GM18873 (cell line): ENCODE data around the gene ARSI.

Experiments
- ATAC-seq: cut with Tn5 transposase; IDR thresholded peaks from one replicate; pipeline ENCODE4 v1.9.1; 2021; ENCODE audit warnings: mild to moderate bottlenecking, moderate library complexity, moderate number of reproducible peaks; ENCODE audit not compliant: unreplicated experiment, low FRiP score

Gene ARSI

GRCh38 chr5:150309886-150310239 is 7.2 kb upstream of the ARSI start:
- ATAC-seq = no peak

DNA sequence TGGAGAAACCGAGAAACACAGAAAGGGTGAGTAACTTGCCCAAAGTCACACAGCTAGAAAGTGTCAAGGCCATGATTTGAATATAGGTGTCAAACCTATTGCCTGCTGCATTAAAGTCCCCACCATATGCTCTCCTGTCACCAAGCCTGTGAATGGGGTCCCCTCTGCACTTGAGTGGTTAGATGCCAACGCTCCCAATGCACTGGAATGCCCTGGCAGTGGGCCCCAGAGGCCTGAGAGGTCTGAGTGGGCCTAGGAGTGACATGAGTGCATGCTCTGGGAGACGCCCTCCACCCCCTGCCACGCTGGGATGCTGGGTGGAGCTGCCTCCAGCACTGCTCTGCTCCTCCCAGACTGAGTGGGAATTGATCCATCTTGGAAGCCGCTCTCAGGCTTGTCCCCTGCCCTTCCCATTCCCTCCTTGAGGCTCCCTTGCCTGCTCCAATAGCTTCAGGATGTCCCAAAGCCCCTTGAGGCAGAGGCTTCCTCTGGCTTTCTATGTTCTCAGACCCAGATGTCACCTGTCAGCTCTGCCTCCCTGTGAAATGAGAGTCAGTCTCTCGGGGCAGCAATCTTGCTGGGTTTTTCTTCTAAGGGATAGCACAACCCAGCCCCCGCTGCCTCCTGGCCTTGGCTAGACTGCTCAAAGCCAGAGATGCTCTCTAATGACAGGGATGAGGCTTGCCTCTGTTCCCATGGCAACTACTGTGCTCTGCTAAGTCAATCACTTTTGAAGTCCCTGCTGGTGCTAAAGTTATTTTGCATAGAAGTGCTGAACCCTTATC is 6.6 kb upstream of the ARSI start:
- no peak for ATAC-seq

DNA sequence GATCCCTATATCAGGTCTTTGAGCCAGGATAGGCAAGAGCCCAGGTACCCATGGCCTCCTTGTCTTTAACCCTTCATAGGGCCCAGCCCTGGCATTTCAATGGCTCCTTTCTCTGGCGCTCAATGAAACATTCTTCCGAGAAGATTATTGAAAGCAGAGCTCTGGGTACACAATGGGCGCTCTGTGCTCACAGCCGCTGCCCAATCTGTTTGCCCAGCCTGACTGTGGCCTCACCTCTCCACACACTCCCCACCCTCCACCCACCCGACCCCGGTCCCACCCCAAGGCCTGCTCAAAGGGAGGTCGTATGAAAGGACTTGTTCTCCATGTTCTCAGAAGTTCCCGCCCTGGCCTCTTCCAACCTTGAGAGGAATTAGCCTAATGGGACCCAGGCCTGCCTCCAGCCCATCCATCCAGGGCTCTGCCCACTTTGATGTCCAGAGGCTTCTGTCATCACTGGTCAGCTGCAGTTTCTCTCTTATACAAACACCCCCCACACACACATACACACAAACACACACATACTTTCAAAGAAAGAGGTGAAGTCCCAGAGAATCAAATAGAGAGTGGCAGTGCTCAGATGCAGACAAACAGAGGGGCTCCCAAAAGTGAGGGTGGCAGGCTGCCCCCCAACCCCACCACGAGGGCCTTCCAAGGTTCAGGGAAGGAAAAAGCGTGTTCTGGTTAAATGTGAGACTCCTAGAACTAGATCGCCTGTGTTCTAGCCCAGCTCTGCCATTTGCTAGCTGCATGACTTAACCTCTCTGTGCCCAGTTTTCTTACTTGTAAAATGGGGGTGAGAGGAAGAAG is 5.1 kb upstream of the ARSI start:
- ATAC-seq = no peak

GRCh38 chr5:150306775-150307174 is 4.1 kb upstream of the ARSI start:
- no peak for ATAC-seq

GRCh38 chr5:150305557-150305956 is 2.9 kb upstream of the ARSI start:
- no peak for ATAC-seq

DNA sequence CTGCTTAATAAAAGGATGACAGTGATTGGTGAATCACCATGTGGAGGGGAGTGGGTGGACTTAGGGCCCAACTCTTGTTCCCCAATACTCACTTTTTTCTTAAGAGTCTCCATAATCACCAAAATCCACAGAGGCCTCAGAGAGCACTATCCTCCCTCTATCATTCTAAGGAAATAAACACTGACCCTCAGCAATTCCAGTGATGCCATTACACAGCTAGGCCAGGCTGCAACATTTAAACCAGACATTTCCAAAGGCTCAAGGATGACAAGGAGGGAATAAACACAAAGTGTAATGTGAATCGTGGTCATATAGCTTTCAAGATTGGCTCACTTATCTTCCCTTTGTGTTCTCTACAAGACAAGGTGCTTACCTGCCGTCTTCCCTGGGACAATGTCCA is 2.4 kb upstream of the ARSI start:
- no peak for ATAC-seq

- ATAC-seq = no peak
Observed at GRCh38 chr5:150304481-150305081, 1.9 kb upstream of the ARSI start.

DNA sequence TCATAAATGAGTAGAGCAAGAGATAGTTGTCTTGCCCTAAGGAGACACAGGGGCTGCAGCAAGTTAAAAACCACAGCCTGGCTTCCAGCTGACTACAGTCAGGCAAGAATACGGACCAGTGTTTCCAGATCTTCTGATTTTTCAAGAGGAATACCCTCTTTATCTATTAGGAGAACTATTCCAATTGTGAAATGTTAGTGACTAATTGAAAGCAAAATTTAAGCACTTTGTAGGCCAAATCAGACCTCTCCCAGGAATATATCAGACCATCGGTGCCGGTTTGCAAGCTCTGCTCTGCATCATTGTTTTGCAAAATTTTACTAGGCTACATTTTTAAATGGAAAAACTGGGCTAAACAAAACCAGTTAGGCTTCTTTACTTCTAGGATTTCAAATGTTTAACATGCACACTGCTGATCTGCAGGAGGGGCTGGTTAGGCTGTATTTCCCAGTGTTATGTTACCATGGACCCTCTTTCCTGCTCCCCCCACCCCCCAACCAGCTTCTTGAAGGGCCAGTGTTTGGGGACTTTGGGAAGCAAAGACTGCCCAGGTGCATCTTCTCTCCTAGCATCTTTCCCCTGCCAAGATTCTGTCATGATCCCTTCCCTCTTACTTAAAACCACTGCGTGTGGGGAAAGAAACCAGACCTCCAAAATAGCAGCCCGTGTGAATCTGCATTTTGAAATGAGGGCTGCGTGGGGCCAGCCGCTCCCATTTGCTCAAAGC is 1.1 kb upstream of the ARSI start:
- ATAC-seq = no peak

GRCh38 chr5:150303070-150303615 is 438 bp upstream of the ARSI start:
- ATAC-seq = no peak

GRCh38 chr5:150301901-150302300 is 804 bp downstream of the ARSI start:
- no peak for ATAC-seq

GRCh38 chr5:150301170-150301505 is 1.6 kb downstream of the ARSI start:
- no peak for ATAC-seq

DNA sequence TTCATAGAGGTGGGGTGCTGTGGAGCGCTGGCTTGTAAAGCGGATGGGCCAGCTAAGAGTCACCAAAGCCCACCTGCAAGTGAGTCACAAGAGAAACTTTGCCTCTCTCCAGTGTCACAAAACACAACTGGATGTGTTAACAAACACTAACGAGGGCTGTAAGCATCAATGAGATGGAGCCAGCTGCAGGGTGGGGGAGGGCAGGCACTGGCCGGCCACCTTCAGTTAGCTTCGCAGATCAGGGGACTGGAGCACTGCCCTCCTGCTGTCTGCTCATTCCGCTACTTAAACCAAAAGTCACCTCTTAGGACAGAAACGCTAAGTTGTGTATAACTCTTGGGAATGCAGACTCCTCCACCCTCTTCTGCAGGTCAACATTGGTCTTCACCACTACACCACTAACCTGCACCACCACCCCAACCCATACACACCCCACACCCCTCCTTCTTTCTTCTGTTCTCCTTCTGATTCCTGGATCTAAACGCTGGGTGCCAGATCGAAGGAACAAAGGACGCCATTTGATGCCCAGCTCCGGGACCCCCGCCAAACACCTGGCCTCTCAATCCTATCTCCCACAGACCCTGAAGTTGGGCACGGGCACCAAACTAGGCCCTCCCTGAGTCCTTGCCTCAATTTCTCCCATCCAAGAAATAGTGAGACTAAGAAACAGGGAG is 2.1 kb downstream of the ARSI start:
- no peak for ATAC-seq

DNA sequence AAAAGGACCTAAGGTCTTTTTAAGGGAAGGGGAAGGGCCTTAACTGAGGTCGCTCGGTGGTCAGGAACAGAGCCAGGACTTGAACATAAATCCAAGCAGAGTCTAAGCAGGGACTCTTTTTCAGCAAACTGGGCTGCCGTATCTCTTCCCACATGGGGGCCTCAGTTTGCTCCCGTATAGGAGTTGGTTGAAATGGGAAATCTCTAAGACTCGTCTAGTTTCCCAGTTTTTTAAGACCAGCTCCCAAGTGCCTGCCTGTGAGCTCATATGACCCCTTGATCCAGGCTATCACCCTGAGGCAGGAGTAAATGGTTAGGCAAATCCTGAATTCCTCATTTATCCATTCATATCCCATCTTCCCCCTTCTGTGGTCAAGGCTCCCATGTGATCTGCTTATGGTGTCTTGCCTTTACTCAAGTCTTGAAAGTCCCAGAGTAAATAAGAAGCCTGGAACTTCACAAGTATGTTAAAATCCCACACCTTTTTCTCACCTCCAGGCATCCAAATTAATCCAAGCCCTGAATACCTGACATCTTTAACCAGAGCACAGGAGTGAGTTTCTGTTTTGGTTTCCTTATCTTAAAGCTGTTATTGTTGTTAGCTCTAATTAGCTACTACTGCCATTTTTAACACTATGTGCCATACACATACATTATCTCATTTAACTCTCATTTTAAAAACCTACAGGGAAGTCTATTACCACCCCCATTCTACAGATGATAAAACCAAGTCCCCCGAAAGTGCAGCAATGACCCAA is 3.0 kb downstream of the ARSI start:
- ATAC-seq = no peak

GRCh38 chr5:150298701-150299451 is 3.8 kb downstream of the ARSI start:
- no peak for ATAC-seq

- no peak for ATAC-seq
Observed at GRCh38 chr5:150297934-150298595, 4.6 kb downstream of the ARSI start.

- ATAC-seq = no peak
Observed at GRCh38 chr5:150297236-150297890, 5.3 kb downstream of the ARSI start.

DNA sequence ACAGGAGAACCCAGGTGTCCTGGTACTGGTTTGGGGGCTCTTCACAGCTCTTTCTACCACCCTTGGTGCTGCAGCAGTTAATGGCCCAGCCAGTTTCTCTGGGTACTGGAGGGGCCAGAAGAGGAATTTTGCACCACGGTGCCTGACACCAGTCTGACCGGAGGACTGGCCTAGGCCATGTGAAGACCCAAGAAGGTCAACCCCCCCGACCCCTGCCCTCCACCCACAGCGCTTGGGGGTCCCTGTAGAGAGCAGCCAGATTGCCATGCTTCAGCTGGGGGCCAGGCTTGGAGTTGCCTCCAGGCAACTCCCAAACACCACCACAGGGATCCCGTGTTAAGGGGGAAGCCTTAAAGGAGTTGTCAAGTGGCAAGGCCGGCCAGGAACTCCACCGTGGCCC is 6.2 kb downstream of the ARSI start:
- no peak for ATAC-seq
